Stimulated activated CD8-positive, alpha-beta memory T cell treated with anti-CD3 and anti-CD28 coated beads, Interleukin-15, amount 100 ng/mL, for 24 hours (primary cell): ENCODE measurements around the gene RFX7.
"Not testable (repeated sequence)": the region's sequence is repeated elsewhere in the genome, so short reads cannot be mapped to it uniquely, and the experiment has no call there.

ENCODE experiments used
- DNase-seq: peaks from one replicate; pipeline ENCODE4 v3.0.0-alpha.2; 2020; ENCODE audit warnings: low read depth

The RFX7 gene

DNA sequence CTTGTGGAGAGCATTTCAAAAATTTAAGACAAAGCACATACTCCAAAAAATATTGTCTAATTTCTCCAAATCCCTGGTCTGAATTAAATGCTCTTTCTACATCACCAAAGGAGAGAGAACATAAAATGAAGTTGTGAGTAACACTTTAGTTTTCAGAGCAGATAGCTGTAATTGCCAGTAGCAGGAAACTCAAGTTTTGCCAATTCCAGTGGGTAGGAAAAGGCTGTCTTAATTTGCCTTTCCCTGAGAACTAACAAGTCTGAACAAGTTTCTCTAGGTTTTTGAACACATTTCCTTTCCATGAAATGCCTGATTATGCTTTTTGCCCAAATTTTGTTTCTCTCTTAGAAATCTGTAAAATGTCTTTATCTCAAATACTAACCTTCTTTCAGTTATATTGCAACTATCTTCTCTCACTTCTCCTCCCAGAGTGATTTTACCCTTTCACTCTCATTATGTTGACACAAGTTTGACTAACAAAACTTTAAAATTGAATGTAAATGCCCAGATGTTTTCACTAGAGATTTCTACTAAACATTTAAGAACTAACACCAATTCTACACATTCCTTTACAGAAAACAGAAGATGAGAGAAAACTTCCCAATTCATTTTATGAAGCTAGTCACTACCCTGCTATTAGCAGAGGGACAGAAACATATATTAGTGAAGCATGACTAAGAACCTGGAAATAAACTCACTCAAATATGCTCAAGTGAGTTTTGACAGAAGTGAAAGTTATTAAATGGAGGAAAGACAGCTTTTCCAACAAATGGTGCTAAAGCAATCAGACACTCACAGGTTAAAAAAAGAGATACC lies 38.4 kb downstream of the RFX7 start:
- no peak for DNase-seq

DNA sequence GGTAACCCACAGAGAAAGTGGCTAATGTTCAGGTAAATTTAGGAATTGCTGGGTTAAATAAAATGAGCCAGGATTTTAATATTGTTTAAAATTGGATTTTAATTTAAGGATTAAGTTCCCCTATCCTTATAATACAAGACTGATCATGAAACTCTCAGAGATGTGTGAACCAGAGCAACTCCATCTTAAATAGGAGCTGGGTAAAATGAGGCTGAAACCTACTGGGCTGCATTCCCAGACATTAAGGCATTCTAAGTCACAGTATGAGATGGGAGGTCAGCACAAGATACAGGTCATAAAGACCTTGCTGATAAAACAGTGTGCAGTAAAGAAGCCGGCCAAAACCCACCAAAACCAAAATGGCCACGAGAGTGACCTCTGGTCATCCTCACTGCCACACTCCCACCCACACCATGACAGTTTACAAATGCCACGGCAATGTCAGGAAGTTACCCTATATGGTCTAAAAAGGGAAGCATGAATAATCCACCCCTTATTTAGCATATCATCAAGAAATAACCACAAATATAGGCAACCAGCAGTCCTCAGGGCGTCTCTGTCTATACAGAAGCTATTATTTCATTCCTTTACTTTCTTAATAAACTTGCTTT lies 40.3 kb downstream of the RFX7 start:
- not testable (repeated sequence) for DNase-seq

DNA sequence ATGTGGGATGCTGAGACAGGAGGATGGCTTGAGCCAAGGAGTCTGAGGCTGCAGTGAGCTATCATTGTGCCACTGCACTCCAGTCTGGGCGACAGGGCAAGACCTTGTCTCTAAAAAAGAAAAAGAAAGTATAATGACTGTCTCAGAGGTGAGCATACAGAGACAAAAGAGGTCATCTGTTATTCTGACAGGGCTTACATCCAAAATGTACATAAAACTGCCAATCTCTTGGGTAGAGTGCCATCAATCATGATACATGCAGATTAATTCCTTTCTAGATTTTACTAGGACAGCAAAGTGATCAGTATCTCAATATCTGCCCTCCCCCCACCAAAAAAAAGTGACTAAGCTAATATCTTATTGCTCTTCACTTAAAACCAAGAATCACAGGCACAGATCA lies 41.0 kb downstream of the RFX7 start:
- no peak for DNase-seq

DNA sequence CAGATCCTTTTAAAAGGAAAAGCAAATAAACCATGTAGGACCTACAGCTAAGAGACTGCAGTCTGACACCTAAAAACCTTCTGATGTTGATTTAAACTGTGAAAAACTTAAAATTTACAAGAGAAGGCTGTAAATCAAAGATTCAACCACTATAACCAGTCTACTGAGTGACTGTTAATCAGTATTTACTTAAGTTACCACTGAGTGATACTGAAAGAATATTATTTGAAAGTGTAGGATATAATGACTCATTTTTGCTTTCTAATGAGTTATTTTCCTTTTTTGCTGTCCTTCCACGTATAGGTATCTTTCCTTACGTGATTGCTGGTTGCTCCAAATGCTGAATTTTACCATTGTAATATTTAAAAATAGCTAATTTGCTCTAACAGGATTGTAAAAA lies 44.6 kb downstream of the RFX7 start:
- no peak for DNase-seq

DNA sequence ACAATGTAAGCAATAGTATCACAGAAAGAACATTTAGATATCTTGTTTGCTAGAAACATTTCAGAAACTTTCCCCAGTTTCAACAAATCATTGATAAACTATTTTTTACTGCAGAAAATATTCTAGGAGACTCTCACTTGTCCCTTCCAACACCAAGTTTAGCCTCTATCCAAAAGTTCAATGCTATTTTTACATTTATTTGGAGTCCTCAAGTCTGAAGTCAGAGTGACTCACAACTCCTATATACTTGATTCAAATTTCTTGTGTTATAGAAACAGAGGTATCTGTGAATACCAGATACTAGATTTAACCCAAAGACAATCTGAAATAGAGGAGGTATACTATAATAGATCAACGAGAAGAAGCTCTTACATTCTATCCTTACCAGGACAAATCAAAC lies 49.6 kb downstream of the RFX7 start:
- no peak for DNase-seq

DNA sequence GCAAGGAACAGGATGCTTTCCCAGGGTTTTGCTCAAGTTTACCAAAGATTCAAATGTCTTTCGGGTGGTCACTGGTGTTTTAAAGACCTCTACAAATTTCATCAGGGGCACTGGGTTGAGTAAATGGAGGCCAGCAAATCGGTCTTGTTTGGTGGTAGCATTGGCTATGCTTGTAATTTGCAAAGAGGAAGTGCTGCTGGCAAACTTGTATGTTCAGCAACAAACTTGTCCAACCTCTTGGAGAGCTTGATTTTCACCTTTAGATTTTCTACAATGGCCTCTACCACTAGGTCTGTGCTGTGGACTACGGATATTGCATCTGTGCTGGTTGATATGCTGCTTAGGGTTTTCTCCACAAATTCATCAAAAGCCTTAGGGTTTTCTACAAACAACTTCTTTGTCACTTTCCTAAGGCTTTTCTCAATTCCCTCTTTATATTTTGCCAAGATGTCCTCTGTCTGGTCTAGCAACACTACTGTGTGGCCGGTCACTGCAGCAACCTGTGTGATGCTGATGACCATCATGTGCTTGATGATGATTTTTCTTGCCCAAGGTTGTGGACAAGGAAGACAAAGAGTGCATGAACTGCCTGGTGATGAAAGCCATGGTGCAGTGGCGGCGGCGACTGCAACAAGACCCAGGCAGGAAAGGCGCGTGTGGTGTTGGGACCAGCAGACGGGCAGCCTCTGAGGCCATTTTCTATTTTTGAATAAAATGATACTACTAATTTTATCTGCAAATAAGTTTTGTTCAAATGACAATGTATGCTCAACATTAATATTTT lies 50.8 kb downstream of the RFX7 start:
- DNase-seq: no peak

DNA sequence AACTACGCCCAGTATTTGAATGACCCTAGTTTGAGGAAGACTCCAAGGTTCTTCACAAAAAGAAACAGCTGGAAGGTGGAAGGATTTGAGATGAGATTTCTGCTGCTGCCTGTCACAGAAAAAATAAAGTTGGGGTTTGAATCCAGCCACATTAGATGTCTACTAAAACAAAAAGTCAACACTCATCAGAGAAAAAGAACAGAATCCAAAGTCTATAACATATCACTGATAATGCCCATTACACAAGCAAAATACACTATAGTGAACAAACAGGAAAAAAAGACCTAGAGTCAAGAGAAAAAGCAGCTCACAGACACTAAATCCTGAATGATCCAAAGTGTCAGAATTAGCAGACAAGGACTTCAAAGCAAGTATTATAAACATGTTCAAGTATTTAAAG lies 56.0 kb downstream of the RFX7 start:
- DNase-seq: no peak

DNA sequence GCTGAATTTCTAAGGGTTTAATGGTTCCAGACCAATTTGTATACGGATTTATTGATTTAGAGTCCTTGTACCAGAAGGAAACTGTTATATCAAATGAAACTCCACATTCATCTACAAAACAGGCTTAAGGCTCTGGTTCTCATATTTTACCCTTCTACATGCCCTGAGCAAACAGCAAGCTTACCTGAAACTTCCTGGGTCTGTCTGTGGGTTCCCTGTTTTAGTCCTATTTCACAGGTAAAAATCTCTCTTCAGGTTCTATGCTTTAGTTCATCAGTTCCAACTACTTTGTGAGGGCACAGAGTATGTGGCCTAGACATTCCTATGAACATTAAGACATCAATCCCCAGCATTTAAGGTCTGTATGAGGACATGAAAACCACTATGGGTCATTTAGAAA lies 57.7 kb downstream of the RFX7 start:
- DNase-seq: no peak

DNA sequence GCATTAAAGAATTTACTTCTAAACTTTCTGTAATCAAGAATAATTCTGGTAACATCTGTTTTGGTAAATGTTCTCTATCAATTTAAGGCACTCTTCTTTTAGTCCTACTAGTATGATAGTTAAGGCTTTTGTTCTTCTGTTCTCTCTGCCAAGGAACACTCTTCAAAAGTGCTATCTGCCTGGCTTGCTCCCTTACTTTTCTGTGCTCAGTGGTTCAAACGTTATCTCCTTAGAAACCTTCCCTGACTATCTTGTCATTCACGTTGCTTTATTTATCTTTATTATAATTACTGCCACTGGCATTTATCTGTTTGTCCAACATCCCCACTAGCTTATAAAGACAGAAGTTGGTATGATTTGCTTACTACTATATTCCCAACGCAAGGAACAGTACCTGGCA lies 59.2 kb downstream of the RFX7 start:
- no peak for DNase-seq

DNA sequence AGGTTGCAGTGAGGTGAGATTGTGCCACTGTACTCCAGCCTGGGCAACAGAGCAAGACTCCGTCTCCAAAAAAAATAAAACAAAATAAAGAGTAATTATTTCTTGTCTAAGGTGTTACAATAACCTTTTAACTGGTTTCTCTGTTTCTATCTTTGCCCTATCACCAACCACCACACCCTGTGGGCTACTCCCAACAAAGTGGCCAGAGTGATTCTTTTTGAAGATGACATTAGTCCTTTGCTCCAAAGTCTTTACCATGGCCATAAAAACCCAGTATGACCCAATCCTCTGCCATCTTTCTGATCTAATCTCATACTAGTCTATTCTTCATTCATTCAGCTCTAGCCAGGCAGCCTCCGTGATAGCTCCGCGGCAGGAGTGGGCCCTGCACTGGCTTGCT lies 62.8 kb downstream of the RFX7 start:
- no peak for DNase-seq

DNA sequence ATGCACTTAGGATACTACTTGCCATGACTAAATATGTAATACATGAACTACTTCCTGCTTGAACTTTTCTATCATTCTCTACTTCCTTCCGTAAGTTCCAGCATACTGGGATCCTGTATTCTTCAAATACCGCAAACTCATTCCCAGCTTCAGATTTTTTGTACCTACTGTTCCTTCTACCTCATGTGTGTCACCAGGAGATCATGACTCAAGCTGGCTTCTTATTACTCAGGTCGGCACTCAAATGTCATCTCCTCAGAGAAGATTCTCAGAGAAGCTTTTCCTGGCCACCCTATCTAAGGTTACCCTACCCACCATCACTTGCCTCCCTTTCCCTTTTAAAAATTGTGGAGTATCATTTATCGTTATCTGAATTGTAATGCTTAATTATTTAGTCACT lies 66.7 kb downstream of the RFX7 start:
- DNase-seq: no peak

DNA sequence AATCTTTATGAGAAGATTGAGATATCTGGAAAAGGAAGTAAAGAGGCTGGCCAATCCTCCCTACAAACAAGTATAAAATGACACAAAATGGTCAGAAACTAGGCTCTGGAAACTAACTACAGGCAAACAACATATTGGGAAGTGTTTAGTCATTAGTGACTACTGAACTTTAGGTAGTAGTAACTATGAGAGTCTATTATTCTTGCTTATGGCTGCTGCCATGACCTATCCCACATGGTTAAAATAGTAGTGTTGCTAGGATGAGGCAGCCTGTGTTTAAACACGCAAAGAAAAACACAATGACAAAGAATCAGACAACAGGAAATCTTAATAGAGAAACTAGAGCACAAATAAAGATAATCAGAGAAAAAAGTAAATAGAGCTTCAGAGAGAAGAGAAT lies 67.9 kb downstream of the RFX7 start:
- DNase-seq: no peak

DNA sequence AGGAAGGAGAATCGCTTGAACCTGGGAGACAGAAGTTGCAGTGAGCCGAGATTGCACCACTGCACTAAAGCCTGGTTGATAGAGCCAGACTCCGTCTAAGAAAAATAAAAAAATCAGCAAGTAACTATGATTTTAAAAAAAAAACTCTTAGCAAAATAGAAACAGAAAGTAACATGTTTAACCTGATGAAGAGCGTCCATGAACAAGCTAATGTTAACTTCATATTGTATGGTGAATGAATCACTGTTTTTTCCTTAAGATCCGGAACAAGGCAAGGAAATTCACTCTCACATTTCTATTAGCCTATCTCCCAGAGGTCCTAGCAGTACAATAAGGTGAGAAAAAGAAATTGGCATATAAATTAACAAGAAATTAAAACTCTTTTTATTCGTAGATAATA lies 69.0 kb downstream of the RFX7 start:
- no peak for DNase-seq

DNA sequence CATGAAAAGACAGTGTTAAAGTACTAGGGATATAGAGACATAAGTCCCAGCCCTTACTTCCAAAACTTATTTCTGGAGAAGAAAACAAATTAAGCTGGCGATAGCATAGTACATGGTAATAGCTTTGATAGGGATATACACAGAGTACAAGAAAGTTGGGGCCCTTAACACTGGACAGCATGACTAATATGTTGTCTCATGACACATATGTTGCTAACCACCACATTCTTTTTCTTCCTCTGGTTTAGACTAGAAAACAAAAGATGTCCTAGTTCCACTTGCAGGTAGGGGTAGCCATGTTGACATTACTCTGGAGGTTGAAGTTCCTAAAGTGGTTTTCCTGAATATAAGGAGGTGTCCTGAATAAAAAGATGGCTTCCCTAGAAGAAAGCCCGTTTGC lies 75.3 kb downstream of the RFX7 start:
- DNase-seq: no peak

DNA sequence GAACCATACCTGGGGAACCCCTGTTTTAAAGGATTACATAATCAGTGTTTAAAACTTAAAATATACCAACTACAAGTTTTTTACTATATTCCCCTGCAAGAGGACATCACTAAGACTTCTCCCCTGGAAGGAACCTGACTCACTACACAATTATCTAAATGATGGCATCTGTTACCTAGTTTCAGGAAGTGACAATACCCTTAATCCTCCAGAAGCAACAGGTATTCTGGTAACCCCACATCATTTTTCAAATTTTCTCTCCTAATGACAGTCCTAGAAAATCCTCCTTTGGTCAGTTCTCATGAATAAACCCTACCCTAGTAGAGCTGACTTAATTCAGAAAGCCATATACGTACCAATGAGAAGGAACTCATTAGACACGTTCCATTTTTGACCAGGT lies 78.4 kb downstream of the RFX7 start:
- DNase-seq: no peak

DNA sequence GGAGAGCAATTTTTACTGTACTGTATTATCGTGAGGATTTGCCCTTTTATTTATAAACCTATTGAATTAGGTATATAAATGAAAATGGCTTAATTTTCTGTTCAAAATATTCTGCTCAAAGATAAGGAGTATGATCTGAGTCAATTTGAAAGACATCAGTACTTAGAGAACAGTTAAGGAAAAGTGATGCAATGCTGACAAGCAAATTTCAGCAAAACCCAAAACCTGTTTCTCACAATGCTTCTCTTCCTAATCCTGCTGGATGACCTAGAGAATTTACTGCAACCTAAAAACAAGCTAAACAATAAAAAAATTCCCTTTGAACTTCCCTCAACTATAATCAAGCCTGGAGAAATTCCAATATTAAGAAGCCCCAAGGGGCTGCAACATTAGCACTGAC lies 82.7 kb downstream of the RFX7 start:
- DNase-seq: no peak

DNA sequence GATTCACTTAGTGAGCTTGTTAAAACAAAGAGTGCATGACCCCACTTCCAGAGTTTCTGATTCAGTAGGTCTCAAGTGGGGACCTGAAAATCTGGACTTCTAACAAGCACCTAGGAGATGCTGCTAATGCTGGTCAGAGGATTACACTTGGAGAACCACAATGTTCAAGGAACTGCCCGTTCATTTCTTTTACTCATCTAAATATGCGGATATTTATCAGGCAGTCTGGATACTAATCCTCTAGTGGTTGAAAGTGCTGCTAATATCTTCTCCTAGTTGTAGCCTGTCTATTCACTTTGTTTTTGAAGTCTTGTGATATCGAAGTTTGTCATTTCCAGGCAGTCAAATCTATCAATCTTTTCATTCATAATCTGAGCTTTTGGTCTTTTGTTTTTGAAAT lies 86.8 kb downstream of the RFX7 start:
- DNase-seq: no peak

DNA sequence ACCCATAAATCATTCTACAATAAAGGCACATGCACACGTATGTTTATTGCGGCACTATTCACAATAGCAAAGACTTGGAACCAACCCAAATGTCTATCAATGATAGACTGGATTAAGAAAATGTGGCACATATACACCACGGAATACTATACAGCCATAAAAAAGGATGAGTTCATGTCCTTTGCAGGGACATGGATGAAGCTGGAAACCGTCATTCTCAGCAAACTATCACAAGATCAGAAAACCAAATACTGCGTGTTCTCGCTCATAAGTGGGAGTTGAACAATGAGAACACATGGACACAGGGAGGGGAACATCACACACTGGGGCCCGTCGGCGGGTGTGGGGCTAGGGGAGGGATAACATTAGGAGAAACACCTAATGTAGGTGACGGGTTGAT lies 88.4 kb downstream of the RFX7 start:
- not testable (repeated sequence) for DNase-seq

DNA sequence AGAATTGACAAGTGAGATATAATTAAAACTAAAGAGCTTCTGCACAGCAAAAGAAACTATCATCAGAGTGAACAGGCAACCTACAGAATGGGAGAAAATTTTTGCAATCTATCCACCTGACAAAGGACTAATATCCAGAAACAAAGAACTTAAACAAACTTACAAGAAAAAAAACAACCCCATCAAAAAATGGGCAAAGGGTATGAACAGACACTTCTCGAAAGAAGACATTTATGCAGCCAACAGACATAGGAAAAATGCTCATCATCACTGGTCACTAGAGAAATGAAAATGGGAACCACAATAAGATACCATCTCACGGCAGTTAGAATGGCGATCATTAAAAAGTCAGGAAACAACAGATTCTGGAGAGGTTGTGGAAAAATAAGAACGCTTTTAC lies 88.9 kb downstream of the RFX7 start:
- not testable (repeated sequence) for DNase-seq

DNA sequence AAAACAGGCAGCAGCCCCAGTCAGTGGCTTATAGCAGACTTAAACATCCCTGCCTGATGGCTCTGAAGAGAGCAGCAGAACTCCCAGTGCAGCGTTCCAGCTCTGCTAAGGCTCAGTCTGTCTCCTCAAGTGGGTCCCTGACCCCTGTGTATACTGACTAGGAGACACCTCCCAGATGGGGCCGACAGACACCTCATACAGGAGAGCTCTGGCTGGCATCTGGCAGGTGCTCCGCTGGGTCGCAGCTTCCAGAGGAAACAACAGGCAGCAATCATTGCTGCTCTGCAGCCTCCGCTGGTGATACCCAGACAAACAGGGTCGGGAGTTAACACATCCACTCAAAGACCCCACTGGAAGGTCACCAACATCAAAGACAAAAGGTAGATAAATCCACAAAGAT lies 93.5 kb downstream of the RFX7 start:
- no peak for DNase-seq

DNA sequence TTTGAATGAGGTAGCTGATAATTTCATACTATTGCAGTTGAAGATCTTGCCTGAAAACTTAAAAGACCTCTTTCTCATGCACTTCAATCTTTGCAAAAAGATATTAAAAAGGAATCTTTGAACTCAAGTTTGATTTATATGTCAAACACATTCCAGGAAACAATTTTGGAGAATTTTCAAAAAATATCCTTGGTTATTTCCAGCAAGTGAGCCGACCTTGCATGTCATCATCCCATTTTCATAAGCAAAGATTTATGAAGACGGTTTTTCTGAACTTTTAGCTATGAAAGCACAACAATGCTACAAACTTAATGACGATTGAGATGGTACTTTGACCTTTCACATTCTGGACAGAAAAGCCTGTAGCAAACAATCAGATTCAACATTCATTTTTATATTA lies 95.6 kb downstream of the RFX7 start:
- DNase-seq: no peak

DNA sequence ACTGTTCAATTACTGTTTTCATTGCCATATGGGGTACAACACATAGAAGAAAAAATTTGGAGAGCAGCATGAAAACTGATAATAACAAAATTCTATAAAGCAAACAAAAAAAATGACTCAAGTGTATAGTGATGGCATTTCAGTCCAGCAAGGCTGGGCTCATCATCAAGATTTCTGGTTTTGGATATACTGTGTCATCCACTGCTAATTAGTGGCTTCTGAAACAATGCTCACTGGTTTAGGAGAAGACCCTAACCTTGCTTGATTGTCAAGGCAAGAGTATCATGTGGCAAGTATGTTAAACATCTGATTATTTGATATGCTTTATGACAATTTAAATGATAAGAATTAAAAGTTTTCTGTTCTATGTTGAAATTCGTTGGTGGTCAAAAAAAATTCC lies 96.9 kb downstream of the RFX7 start:
- DNase-seq: no peak

DNA sequence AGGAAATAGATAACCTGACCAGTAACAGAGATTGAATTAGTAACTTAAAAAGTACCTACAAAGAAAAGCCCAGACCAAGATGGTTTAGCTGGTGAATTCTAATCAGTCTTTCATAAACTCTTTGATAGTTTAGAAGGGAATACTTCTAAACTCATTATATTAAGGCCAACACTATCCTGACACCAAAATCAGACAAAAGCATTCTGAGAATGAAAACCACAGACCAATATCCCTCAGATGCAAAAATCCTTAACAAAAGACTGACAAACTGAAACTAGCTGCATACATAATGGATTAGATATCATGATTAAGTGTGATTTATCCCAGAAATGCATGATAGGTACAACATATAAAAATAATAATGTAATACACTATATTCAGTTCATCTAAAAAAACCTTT lies 115.6 kb downstream of the RFX7 start:
- DNase-seq: no peak
